Measurements from ENCODE around the gene MYO5B. TPM values are rescaled to one million over a fixed set of nuclear protein-coding genes. Genes with fewer than 3 reads are reported as not detected.

MYO5B gene
- total RNA-seq, 1 experiment from 2014 or later: 32.1 TPM

DNA sequence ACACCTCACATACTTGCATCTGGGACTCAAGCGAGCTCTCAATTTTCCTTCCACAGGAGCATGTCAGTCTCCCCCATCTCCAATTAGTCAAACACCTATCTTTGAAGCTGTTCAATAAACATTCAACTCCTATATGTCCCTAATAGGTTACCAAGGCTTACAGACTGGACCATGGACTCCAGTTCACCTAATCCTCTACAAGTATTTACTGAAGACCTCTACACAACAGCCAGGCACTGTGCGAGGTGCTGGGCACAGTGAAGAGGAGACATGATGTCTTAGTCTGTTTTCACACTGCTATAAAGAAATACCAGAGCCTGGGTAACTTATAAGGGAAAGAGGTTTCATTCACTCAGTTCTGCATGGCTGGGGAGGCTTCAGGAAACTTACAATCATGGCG is 129.9 kb downstream of the MYO5B start:
- ChIA-PET RAD21 (ENCODE audit: low non-redundant PET in 1 of 2, low total read pairs in 2 of 2, uncharacterized antibody in 2 of 2, unreplicated experiment in 2 of 2) (no interaction called here), CTCF (no interaction called here), POLR2A (no interaction called here)
- no peak for TF ChIP-seq EZH2phosphoT487 (IDR thresholded peaks at IDR 0.05; ENCODE audit: borderline replicate concordance)
- TF ChIP-seq, protein P1, sequence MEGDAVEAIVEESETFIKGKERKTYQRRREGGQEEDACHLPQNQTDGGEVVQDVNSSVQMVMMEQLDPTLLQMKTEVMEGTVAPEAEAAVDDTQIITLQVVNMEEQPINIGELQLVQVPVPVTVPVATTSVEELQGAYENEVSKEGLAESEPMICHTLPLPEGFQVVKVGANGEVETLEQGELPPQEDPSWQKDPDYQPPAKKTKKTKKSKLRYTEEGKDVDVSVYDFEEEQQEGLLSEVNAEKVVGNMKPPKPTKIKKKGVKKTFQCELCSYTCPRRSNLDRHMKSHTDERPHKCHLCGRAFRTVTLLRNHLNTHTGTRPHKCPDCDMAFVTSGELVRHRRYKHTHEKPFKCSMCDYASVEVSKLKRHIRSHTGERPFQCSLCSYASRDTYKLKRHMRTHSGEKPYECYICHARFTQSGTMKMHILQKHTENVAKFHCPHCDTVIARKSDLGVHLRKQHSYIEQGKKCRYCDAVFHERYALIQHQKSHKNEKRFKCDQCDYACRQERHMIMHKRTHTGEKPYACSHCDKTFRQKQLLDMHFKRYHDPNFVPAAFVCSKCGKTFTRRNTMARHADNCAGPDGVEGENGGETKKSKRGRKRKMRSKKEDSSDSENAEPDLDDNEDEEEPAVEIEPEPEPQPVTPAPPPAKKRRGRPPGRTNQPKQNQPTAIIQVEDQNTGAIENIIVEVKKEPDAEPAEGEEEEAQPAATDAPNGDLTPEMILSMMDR (IDR thresholded peaks at IDR 0.05 in 2 of 3, conservative IDR thresholded peaks at IDR 0.05 in 1 of 3; ENCODE audit: borderline replicate concordance in 1 of 3, insufficient read depth in 1 of 3, low read depth in 2 of 3, low read length in 2 of 3): no peak
- no peak for TF ChIP-seq POLR2A (IDR thresholded peaks at IDR 0.05; ENCODE audit: borderline replicate concordance, extremely low read depth, insufficient read depth, insufficient read length)
- TF ChIP-seq SIN3A (IDR thresholded peaks at IDR 0.05; ENCODE audit: low read depth): no peak
- TF ChIP-seq SP1 (IDR thresholded peaks at IDR 0.05; ENCODE audit: low read depth): no peak
- TF ChIP-seq FOSL1 (IDR thresholded peaks at IDR 0.05; ENCODE audit: low read depth): no peak
- TF ChIP-seq EGR1 (IDR thresholded peaks at IDR 0.05; ENCODE audit: low read depth): no peak
- no peak for TF ChIP-seq CEBPB (IDR thresholded peaks at IDR 0.05; ENCODE audit: low read depth)
- no peak for TF ChIP-seq JUND (IDR thresholded peaks at IDR 0.05)
- TF ChIP-seq, protein P2, sequence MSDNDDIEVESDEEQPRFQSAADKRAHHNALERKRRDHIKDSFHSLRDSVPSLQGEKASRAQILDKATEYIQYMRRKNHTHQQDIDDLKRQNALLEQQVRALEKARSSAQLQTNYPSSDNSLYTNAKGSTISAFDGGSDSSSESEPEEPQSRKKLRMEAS (IDR thresholded peaks at IDR 0.05): no peak
- no peak for TF ChIP-seq EZH2 (IDR thresholded peaks at IDR 0.05)
- TF ChIP-seq, protein P3, sequence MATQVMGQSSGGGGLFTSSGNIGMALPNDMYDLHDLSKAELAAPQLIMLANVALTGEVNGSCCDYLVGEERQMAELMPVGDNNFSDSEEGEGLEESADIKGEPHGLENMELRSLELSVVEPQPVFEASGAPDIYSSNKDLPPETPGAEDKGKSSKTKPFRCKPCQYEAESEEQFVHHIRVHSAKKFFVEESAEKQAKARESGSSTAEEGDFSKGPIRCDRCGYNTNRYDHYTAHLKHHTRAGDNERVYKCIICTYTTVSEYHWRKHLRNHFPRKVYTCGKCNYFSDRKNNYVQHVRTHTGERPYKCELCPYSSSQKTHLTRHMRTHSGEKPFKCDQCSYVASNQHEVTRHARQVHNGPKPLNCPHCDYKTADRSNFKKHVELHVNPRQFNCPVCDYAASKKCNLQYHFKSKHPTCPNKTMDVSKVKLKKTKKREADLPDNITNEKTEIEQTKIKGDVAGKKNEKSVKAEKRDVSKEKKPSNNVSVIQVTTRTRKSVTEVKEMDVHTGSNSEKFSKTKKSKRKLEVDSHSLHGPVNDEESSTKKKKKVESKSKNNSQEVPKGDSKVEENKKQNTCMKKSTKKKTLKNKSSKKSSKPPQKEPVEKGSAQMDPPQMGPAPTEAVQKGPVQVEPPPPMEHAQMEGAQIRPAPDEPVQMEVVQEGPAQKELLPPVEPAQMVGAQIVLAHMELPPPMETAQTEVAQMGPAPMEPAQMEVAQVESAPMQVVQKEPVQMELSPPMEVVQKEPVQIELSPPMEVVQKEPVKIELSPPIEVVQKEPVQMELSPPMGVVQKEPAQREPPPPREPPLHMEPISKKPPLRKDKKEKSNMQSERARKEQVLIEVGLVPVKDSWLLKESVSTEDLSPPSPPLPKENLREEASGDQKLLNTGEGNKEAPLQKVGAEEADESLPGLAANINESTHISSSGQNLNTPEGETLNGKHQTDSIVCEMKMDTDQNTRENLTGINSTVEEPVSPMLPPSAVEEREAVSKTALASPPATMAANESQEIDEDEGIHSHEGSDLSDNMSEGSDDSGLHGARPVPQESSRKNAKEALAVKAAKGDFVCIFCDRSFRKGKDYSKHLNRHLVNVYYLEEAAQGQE (IDR thresholded peaks at IDR 0.05; ENCODE audit: low read depth): no peak
- Histone ChIP-seq H3K27me3 (ENCODE audit: insufficient read depth, low read length) (no peaks in the 10 kb centered on the region), H3K79me2 (ENCODE audit: insufficient read depth, low read length) (no peaks in the 10 kb centered on the region), H3K9ac (ENCODE audit: low read length) (no peak overlapping the region), H3K4me3 (replicated peaks in 1 of 2; ENCODE audit: low read depth in 1 of 2, low read length in 2 of 2) (no peak overlapping the region), H3K4me1 (ENCODE audit: control insufficient read depth in 1 of 2, insufficient read depth in 2 of 2, low read length in 2 of 2) (no peaks in the 10 kb centered on the region), H3K9me2 (ENCODE audit: insufficient read depth) (no peaks in the 10 kb centered on the region; the same call in 1 of the 2 replicates), H3K4me2 (ENCODE audit: low read length) (no peak overlapping the region), H4K20me1 (ENCODE audit: insufficient read depth) (no peaks in the 10 kb centered on the region), H3K27ac (ENCODE audit: low read depth, low read length) (no peak overlapping the region), H3K36me3 (ENCODE audit: control insufficient read depth in 1 of 2, insufficient read depth in 2 of 2, low read length in 2 of 2) (no peaks in the 10 kb centered on the region), H2AFZ (ENCODE audit: low read depth, low read length, poor library complexity, severe bottlenecking) (no peak overlapping the region), H3K9me3 (ENCODE audit: control insufficient read depth in 1 of 2, insufficient read depth in 1 of 2, low read depth in 1 of 2, low read length in 2 of 2) (no peaks in the 10 kb centered on the region)
- ATAC-seq: no peak
- no TSS peak for BruUV-seq (replicated peaks)
- intact Hi-C loops (cut with micrococcal nuclease): no loop called here
- DNase-seq (ENCODE audit: low read depth, low spot score): no peak
